IPS DF 19.7 (cell line): ENCODE measurements around the gene SYT9.

Source experiments
- DNase-seq: peaks from one replicate; pipeline ENCODE4 v3.0.0-alpha.2; 2013; ENCODE audit warnings: low read depth, low spot score

Gene SYT9

DNA sequence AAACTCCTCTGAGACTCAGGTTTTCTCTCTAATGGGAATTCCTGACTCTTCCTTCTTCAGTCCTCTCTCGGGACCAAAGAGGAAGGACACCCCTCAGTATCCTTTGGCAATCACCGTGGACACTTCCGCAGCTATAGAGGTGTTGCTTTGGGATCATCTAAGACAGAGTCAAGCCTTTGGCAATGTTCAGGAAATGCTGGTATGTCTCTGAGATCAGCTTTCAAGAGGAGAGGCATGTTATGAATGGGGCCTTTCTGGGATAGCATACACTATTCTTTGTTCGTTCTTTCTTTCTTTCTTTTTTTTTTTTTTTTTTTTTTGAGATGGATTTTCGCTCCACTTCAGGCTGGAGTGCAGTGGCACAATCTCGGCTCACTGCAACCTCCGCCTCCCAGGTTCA lies 219.4 kb downstream of the SYT9 start:
- no peak for DNase-seq

DNA sequence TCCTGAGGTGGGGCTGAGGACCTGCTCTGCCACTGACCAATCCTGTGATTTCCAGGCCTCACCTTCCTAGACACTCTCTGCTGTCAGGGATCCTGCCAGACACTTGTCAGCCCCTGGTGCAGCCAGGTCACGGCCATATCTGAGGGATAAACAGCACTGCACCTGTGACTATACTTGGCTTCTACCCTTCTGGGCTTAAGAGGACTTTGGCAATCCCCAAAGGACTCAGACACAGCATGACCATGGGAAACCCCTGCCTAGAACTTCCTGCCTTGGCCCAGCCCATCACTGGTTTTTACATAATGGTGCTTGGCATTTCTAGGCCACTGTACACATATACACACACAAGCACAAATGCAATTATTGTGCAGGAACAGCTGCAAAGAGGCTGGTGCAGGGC lies 222.0 kb downstream of the SYT9 start:
- DNase-seq, result no peak

DNA sequence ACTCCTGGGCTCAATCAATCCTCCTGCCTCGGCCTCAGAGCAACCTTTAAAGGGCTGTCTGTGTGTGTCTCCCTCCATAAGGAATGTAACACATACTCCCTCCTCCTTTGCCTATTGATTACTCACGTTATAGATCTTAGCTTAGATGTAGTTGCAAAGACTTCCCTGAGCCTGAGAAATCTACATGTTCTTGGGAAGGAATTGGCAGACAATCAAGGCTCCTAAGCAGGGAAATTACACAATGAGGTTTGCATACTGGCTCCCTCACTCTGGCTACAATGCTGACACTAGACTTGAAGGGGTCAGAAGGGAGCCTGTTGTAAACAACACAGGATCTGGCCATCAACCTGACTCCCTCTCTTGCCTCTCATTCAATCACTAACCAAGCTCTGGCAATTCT lies 228.4 kb downstream of the SYT9 start:
- DNase-seq, result no peak

DNA sequence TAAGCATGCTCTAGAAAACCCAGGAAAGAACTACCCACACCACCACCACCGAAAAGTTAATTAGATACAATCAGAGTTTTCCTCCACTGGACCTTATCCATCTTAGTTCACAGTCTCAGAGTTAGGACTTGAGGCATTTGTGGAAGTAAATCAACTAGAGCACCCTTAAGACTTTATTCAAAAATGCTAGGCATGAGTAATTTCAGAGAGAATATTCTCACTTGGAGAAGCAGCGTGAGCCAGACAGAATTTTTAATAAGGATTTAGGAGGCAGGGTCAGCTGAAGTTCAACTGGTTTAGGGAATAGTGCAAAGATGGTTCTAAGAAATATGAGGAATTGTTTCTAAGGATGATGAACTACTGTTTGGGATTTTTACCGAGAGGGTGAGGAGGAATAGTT lies 232.4 kb downstream of the SYT9 start:
- DNase-seq, result no peak

DNA sequence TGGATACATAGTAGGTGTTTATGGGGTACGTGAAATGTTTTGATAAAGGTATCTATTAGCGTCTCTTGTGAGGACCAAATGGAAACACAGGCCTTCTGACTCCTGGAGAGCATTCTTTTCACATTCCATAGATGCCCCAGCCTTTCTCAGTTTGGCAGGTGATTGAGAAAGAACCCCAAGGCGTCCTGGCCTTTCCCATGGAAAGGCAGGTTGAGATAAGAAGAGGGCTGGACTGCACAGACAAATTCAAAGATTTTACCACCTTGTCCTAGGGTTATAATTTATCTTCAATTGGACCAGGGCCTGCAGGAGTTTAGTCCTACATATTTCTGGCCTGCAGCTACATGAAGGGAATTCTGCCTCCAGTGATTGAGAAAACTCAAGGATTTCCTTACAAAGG lies 232.9 kb downstream of the SYT9 start:
- no peak for DNase-seq

DNA sequence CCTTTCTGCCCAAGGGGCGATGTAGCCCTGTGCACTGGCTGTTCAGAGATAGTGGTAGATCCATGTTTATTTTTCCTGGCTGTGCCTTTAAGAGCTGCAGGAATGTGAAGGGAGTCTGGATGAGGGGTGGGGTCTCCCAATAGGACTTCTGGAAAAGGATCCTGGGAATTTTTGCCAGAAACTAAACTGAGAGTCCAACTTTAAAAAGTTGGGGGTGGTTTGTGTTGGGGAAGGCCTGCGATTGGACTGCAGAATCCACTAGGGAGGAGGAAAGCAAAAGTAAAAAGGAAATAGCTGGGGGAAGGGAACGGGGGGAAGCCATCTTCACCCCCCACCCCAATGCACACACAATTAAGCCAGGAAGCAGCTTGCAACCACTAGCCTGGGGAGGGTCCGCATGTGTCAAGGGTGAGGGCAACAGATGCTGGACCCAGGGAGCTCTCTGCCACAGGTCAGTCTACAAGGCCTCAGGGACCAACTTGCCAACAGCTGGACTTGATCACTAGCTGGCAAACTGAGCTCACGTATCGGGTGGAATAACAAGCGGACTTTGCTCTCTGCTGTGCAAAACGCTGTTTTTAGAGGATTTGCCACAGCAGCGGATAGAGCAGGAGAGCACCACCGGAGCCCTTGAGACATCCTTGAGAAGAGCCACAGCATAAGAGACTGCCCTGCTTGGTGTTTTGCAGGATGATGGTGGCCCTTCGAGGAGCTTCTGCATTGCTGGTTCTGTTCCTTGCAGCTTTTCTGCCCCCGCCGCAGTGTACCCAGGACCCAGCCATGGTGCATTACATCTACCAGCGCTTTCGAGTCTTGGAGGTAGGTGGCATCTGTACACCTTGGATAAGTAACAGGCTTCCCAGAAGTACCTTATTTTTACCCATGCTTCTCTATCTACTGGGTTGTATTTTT lies 233.7 kb downstream of the SYT9 start, which contains the start of gene OLFML1:
OLFML1 (plus strand) TSS at position 321 of the 912 bp plus-strand sequence; CDS start at position 691, 370 bp downstream.
- DNase-seq, result no peak

DNA sequence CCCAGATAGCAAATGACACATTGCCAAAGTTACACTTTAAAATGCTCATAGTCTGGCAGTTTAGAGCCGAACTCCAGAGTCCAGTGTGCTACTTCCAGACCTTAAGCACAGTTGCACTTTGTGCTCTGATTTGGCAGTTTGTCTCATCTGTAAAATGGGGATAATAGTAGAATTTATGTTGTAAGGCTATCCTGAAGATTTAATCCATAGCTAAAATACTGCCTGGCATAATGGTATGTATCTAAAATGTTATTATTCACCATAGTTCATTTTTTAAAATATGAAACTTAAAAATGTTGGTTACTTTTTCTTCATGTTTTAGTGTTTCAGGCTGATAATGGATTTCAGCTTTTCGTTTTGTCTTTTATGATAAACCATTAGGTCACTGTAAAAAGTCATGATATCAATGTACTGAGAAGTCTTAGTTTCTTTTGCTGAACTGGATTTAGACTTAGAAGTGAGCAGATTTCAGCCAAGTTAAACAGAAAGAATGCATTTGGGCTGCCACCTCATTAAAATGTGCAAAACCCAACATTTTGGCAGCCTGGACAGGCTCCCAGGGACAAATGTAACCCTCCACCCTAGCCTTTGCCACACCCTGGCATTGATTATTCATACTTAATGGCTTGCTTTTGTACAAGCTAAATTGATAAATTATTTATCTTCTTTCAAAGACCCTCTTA lies 234.5 kb downstream of the SYT9 start:
- no peak for DNase-seq

DNA sequence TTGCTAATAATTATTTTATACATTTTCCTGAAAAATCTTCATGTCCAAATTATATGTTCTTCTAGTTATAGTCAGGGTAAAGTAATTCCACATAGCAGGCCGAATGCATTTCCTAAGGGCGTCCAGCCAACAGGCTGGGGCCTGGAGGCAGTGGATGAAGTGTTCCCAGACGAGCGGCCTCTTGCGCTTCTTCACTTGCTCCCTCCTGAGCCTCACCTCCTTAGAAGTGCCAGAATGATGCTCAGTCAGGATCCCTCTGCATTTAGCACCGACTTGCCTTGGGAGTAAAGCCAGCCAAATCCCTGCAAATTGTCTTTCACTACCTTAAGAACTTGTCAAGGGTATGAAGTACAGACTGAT lies 235.1 kb downstream of the SYT9 start:
- DNase-seq, result no peak

DNA sequence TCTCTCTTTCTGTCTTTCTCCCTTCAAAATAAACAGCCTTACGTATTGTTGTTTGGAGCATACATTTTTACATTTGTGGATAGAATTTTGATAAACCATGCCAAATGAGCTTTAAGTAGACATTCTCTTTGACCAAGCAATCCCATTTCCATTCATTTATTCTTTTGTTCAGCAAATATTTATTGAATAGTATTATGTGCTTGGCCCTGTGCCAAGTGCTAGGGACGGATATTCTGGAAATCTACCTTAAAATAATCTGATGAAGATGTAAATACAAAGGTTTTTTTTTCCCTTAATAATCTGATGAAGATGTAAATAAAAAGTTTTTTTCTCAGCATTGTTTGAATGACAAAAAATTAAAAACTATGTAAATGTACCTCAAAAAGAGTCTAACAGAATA lies 235.7 kb downstream of the SYT9 start:
- no peak for DNase-seq

DNA sequence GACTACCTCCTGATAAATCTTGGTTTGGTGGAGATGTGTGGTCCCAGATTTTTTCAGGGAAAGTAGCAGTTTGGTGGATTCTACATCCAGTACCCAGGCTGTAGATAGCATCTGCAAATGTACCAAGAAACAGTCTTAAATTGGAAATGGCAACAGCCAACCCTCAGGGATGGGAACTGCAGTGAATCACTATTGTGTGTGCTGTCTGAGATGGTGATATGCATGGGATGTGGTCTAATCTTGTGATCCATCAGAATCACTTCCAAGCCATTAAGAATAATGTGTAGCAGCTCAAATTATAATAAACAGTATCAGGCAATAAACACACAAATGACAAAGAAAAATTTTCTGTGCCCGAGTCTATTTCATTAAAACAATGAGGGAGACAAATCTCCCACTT lies 237.0 kb downstream of the SYT9 start:
- DNase-seq, result no peak

DNA sequence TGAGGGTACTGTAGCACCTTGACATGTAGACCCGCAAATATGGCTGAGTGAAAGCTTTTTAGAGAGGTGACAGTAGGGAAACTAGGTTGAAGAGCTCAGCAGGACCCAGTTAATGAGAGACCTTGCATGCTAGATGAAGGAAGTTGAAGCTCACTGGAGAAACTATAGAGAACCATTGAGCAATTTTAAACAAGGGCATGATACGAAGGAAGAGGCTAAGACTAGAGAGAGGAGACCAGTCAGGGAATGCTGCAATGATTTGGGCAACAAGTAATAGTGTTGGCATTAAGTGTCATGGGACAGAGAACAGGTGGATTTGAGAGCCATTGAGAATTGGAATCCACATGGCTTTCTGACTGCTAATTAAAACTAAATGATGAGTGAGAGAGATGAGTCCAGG lies 237.7 kb downstream of the SYT9 start:
- no peak for DNase-seq

DNA sequence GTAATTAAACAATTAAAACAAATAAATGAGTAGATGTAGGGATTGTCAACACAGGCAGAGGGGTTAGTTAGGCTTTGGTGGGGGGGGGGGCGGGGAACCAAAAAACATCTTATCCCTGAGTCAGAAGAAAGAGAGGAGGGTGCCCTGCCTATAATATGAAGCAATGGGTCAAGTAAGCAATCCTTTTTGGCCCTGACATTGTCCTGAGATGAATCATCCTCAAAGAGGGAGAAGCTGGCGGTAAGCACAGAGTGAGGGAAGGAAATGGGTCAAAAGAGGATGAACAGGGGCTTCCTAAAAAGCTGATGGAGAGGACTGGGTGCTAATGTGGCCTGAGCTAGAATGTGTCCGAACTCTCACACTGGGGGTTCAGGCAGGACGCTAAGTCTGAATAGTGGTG lies 238.3 kb downstream of the SYT9 start:
- no peak for DNase-seq

DNA sequence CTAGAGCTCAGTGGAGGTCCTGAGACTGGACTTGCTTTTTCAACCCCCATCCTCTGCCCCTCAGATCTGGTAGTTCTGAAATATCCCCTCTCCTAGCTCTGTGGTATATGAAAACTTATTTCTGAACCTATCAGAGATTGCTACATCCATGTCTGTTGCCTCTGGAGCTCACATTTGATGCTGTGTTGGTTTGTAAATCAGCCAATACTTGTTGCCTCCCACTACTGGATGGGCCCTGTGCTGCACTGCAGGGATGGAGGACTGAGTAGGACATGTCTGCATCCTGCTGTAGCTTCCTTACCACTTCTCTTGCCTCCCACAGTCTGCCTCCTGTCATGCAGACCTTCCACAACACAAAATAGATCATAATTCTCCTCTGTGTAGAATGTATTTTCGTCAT lies 238.8 kb downstream of the SYT9 start:
- no peak for DNase-seq

DNA sequence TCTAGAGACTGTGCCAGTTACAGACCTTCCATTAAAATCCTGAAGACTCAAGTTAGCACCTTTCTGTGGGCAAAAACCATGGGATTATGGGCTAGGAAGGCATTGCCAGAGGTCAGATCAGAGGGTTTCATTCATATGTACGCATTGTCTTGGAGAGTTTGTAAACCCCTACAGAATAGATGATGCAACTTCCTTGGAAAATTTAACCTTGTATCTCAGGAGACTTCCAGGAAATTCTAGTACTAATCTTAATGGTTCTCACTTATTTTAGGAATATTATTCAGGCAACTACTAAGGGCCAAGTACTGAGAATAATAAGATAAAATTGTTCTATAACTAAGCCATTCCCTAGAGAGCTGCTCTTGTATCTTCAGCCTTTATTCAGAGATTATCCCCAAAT lies 240.5 kb downstream of the SYT9 start:
- no peak for DNase-seq

DNA sequence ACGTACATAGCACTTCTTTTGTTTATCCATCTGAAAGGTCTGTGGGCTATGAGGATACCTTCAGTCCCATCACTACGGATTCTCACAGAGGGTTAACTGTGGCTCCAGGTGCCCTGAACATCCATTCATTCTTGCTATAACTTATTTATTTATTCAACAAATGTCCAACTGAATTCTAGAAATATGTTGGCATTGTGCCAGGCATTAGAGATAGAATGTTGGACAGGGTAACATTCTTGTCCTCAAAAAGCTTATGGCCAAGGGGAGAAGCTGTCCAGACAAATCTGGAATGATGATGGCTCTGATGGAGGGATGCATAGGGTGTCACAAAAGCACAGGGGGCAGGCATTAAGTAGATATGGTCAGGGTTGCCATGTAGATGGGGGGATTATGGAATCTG lies 242.0 kb downstream of the SYT9 start:
- no peak for DNase-seq

DNA sequence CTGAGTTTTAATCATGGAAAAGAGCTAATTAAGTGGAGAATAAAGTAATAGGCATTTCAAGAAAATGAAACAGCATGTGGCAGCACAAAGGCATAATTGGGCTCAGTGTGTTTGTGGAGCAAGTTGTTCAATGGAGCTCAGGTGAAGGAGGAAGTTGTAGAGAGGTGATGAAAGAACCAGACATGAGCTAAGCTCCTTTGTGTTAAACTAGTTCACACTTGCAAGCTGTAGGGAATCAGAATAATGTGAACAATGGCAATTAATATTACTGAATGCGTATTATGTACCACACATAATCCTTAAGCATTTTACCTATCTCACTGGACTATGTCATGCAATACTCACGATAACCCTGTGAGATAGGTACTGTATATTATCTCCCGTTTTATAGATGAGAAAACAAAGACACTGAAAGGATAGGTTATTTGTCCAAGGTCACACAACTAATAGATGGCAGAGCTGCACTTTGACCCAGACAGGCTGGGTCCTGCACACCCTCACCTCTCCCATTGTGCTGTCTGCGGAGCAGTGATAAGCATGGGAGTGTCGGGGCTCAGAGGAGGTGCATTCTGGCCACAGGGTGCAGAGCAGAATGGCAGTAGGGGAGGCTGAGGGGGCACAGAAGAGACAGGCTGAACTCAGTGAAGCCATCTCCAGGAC lies 242.5 kb downstream of the SYT9 start:
- DNase-seq, result no peak

DNA sequence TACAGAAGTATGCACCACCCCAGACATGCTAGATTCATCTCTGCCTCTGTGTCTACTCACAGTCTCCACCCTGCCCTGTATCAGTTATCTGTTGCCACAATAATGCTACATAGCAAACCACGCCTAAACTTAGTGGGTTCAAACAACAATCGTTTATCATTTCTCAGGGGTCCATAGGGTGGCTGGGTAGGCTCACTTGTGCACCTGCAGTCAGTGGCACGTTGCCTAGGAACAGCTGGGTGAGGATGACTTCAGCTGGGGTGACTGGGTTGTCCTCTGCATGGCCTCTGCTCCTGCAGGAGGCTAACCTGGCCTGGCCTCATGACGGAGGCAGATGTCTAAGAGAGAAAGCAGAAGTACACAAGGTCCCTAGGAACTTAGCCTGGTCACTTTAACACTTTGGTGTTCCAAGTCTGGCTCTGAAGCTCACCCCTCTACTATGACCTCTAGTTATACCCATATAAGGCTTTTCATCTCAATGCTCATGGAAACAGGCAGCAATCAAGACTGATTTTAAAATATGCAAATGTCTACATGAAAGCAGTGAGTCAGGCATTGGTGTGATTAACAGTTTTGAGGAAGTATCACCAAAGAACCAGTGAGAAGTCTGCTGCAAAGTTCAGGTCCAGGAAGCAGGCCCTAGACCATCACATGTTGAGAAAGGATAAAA lies 244.3 kb downstream of the SYT9 start:
- no peak for DNase-seq

DNA sequence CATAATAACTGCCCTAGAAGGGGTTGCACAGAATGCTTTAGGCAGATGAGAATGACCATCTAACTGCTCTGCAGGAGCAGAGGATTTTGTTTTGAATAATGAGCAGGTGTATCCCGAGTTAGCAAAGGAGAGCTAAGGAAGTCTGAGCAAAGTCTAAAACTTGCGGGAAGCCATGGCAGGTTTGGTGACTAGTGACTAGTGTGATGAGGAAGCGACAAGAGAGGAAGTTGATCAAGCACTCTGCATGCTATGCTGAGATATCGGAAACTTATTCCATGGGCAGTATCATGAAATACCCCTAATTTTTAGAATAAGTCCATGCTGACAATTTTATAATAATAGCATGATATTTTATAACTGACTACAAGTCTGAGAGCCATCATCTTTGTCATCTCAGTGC lies 246.5 kb downstream of the SYT9 start:
- DNase-seq, result no peak

DNA sequence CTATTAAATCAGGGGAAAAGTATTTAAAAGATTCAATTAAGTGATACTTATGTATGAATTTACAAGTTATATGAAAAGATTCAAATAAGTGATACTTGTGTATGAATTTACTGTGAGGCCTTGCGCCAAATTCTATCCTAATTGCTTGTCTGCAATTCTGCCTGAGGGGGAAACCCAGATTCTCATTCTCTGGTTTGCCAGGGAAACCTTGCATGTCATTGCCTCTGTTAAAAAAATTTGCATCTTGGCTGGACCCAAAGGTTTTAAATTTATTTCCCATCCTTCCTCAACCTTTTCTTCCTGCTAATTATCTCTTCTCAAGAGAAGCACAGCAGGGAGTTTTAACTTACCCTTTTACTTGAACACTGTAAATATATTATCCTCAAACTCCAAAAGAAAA lies 247.4 kb downstream of the SYT9 start:
- DNase-seq, result no peak

DNA sequence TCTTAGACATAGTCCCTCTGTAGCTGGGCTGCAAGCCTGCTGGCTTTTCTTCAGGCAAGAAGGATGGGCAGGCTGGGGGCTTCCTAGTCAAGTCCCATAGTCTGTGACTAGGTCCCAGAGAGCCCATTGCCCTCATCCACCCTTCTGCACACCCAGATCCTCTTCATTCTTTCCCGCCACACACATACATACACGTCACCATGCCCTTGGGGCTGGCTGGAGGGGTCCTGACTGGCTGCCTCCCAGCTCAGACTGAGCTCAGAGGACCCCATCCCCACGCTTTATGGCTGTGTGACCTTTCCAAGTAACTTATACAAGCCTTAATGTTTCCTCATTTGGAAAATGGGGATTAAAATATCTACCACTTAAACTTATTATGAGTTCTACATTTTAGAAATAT lies 248.5 kb downstream of the SYT9 start:
- DNase-seq, result no peak

DNA sequence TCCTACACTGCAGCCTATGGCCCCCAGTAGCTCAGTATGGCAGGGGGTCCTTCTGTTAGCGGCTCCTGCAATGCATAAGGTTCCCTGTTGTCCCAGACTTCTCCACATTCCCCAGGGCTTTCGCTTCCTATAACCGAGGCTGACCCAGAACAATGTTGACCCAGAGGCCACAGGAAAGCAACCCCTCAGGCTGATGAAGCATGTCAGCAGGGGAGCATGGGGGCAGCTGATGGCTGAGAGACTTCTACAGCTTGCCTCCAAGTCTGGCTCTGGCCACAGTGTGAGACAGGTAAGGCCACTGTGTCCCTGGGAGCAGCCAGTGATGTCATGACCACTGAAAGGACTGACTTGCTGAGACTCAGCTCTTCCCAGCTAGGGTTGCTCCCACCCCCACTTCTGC lies 249.5 kb downstream of the SYT9 start:
- no peak for DNase-seq

DNA sequence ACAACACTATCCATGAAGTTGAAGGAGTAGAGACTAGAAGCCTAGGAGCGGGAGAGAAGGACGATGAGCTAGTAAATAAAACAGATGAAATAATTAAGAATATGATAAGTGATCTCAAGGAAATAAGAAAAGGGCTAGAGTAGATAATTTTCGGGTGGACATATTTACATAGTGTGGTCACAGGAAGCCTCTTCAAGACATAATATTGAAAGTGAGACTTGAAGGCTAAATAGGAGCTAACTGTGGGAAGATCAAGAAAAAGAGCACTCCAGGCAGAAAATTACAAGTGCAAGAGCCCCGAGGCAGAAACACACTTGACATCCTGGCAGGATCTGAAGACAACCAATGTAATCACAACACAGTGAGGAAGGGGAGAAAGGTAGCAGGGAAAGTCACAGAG lies 250.2 kb downstream of the SYT9 start:
- no peak for DNase-seq
